Fibroblast of upper back skin (primary cell): ENCODE measurements around the gene ASIC4.

Source experiments
- DNase-seq: peaks from one replicate; pipeline ENCODE4 v3.0.0-alpha.2; 2013

Gene ASIC4

DNA sequence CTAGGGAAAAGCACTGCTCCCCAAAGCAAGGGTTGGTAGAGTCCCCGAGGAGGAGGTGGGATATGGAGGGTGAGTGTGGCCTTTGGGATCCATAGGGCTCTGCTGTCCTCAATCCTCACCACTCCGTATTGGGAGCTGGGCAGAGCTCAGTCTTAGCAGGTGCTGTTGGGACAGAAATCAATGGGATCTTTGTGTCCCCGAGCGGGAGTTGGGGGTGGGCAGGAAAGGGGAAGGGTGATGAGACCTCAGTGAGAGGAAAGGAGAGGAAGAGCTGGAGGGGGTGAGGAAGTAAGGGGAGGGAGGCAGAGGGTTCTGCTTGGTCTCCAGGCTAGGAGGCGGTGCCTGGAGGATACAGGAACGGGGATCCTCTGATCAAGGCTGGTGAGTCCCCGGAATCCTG is 2.6 kb downstream of the ASIC4 start:
- DNase-seq, result no peak

GRCh38 chr2:219517954-219518778 is 3.9 kb downstream of the ASIC4 start:
- DNase-seq, result no peak

GRCh38 chr2:219519526-219519916 is 5.2 kb downstream of the ASIC4 start:
- no peak for DNase-seq

DNA sequence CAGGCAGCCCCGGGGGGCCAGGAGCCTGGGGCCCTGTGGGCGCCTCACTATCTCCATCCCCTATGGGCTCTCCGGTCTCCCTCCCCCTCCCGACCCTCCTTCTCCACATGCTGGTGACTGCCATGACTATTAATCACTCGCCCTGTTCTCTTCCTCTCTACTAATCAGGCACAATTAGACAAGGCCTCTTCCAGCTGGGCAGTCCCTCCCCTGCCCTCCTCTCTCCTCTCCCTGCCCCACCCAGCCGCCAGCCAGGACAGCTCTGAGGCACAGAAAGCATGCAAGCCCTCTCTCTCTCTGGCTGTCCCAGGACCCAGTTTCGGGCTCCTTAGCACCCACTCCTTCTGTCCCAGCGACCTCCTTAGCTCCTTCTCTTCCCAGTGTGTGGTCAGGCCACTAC is 5.8 kb downstream of the ASIC4 start:
- DNase-seq, result no peak

GRCh38 chr2:219521066-219521880 is 7.0 kb downstream of the ASIC4 start:
- DNase-seq, result peak; percentile 41

- peak; percentile 88 for DNase-seq
Observed at GRCh38 chr2:219522111-219523030, 8.1 kb downstream of the ASIC4 start.

DNA sequence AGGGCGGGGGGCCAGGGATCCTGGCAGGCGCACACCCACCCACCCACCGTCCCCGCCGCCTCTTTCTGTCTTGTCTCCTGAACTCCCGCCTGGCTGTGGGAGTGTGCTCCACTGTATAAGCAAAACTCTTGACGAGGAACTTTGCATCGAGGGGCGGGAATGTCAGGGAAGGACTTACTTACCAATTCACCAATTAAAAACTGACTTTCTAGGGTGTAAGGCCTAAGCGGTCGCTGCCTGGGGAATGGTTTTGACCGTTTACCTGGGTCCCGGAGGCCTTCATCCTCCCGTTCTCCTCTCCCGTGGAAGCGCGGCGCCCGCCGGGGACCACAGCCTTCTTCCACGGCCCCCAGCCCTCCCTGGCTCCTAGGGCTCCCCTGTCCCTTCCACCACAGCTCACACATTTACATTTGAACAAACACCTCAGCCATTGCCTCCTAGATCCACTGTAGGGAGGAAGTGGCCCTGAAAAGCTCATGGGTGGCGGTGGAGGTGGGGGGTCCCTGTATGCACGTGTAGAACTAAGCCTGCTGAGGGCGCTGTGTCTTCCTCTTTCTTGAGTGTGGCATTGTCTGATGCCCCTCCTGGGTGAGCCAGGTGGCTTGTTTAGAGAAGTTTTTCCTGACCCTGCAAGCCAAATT is 8.9 kb downstream of the ASIC4 start:
- DNase-seq, result peak; percentile 14

DNA sequence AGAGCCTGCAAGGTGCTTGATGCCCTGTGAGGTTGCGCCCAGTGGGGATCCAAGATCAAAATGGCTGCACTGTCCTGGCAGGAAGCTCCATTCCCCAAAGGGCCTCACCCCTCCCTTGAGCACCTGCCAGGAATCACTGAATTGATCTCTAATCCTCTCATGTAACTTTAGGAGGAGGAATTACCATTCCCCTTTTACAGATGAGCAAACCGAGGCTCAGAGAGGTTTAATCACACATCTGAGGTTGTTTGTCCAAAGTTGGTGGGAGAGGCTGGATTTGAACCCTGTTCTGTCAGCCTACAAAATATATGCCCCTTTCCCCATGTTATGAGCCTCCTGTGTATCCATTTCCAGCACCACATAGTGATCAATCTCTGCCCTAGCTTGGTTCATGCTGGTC is 10.5 kb downstream of the ASIC4 start:
- no peak for DNase-seq

GRCh38 chr2:219525533-219526232 is 11.4 kb downstream of the ASIC4 start:
- DNase-seq, result no peak

DNA sequence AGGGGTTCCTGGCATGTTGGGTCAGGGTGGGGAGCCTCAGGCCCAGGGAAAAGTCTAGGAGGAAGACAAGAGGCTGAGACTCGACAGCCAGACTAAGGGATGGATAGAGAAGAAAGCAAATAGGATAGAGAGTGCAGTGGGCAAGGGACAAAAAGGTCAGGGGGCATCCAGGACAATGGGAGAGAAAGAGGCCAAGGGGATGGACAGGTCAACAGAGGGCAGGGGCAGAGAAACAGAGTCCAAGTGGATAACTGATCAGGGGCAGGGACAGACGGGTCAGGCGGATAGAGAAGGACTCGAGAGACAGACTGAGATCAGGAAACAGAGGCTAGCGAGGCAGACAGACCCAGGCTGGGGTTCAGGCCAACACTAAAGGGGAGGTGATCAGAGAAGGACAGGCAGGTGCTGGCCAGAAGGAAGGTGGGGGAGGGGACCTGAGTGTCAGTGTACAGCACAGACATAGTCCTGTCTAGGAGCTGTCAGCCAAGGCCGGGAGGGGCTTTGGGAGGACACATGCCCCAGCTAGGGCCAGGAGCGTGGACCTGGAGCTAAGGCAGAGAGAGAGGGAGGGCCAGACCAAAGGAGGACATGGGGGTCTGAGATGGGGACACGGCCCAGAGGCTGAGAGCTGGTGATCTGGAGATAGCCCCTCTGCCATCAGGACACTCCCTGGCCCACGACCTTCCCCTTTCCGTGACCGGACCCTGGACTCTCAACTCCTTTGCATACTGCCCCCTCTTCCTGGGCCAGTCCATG is 12.2 kb downstream of the ASIC4 start:
- no peak for DNase-seq

DNA sequence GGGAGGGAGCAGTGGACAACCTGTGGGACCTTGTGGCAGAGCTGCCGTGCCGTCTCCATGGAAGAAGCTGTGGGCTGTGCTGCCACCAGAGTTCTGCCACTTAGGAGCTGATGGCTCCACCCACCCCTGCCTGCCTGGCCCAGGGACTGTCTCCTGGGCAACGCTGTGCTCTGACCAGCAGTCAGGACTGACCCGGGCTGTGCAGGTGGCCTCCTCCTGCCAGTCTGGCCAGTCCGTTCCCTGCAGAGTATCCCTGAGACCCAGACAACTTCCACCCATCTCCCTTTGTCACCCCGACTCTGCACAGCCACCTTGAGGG is 12.8 kb downstream of the ASIC4 start:
- no peak for DNase-seq

GRCh38 chr2:219527472-219527871 is 13.2 kb downstream of the ASIC4 start:
- DNase-seq, result no peak

GRCh38 chr2:219530048-219530963 is 16.0 kb downstream of the ASIC4 start:
- DNase-seq, result peak; percentile 82

GRCh38 chr2:219531639-219532377 is 17.5 kb downstream of the ASIC4 start:
- DNase-seq, result no peak

DNA sequence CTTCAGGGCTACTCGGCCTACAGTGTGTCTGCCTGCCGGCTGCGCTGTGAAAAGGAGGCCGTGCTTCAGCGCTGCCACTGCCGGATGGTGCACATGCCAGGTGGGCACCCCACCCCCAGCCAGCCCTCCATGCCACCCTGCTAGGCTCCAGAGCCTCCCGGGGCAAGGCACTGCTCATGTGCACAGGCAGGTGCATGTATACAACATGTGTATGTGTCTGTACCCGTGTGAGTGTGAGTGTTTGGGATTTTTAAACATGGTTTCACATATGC is 18.0 kb downstream of the ASIC4 start:
- no peak for DNase-seq

DNA sequence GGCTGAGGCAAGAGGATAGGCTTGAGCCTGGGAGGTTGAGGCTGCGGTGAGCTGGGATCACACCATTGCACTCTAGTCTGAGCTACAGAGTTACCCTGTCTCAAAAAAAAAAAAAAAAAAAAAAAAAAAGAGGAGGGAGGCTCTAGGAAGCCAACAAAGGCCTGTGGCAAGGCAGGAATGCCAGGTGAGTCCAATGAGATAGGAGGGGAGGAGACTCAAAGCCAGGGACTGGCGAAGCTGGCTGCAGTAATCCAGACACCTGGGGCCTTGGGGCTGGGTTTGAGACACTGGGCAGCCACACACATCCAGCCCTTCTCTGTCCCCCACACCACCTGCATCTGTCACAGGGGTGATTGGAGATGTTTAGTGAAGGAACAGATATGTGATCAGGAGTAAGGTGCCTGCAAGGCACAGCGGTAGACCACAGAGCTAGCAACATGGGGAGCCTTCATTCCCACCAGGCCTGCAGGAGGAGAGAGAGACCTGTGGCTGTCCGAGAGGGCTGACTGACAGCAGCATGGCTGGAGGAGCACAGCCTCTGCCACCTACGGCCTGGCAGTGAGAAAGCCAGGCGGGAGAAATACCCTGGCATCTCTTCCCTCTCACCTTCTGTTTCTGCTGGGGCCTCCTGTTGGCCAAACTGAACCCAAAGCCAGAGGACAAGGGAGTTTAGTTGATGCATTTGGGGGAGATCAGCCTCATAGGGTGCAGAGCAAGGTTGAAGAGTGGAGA is 19.8 kb downstream of the ASIC4 start:
- no peak for DNase-seq

- DNase-seq, result no peak
Observed at GRCh38 chr2:219536425-219536824, 22.1 kb downstream of the ASIC4 start.

DNA sequence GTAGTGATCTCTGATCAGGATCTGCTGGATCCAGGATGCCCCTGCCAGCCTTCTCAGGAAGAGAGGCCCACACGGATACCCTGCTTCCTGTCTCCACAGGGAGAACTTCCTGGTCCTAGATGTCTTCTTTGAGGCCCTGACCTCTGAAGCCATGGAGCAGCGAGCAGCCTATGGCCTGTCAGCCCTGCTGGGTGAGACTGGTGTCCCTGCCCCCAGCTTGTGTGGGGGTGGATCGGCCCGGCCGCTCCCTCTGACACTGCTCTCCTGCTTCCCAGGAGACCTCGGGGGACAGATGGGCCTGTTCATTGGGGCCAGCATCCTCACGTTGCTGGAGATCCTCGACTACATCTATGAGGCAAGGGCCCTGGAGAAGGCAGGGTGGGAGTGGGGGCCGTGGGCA is 22.7 kb downstream of the ASIC4 start:
- no peak for DNase-seq
